Omental fat pad (tissue), 4 donors: ENCODE measurements around the gene EPHB2. TPM values are rescaled to one million over a fixed set of nuclear protein-coding genes. Genes with fewer than 3 reads are reported as not detected.

ENCODE experiments used
- ATAC-seq: fragments of 150-250 bp; one replicate; pipeline ENCODE4 v1.9.1; 2016; ENCODE audit warnings: mild to moderate bottlenecking, moderate library complexity; ENCODE audit not compliant: low FRiP score
- DNase-seq: peaks from one replicate; pipeline ENCODE4 v3.0.0-alpha.2; 2019; ENCODE audit warnings: low spot score
- total RNA-seq, 4 donors: library from RNA; depleted of rRNA; stranded (reverse); fragments of >200 nt; gene quantifications; one replicate each; pipeline ENCODE4 v1.1.0, GENCODE V29; 2016
- TF ChIP-seq, protein P1 (sequence below), 3 donors: fragments of 450-650 bp; IDR thresholded peaks; one replicate each; pipeline ENCODE4 v1.5.1; 2016 to 2017; ENCODE audit warnings: antibody characterized with exemption in 3 of 3, mild to moderate bottlenecking in 3 of 3, moderate library complexity in 2 of 3

The EPHB2 gene
- total RNA-seq, 4 donors from 2014 or later: 3.5 to 5.5 (median 4.7) TPM

- no peak for ATAC-seq
- TF ChIP-seq, protein P1, sequence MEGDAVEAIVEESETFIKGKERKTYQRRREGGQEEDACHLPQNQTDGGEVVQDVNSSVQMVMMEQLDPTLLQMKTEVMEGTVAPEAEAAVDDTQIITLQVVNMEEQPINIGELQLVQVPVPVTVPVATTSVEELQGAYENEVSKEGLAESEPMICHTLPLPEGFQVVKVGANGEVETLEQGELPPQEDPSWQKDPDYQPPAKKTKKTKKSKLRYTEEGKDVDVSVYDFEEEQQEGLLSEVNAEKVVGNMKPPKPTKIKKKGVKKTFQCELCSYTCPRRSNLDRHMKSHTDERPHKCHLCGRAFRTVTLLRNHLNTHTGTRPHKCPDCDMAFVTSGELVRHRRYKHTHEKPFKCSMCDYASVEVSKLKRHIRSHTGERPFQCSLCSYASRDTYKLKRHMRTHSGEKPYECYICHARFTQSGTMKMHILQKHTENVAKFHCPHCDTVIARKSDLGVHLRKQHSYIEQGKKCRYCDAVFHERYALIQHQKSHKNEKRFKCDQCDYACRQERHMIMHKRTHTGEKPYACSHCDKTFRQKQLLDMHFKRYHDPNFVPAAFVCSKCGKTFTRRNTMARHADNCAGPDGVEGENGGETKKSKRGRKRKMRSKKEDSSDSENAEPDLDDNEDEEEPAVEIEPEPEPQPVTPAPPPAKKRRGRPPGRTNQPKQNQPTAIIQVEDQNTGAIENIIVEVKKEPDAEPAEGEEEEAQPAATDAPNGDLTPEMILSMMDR (IDR thresholded peaks at IDR 0.05): no peak
- DNase-seq: no peak
Observed at GRCh38 chr1:22794647-22795365, 84.2 kb downstream of the EPHB2 start.

DNA sequence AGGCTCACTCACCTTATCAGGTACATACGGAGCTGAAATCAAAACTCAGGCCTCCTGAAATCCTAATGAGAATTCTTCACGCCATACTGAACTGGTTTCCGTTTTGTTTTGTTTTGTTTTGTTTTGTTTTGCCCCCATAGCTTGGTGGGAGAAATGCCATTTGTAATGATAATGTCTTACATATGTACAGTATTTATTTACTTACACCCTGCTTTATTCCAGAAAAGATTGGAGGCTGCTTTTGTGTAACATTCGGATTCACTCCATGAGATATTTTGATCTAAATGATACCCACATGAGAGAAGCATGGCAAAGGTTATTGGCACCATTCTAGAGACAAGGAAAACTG is 84.7 kb downstream of the EPHB2 start:
- no peak for ATAC-seq

DNA sequence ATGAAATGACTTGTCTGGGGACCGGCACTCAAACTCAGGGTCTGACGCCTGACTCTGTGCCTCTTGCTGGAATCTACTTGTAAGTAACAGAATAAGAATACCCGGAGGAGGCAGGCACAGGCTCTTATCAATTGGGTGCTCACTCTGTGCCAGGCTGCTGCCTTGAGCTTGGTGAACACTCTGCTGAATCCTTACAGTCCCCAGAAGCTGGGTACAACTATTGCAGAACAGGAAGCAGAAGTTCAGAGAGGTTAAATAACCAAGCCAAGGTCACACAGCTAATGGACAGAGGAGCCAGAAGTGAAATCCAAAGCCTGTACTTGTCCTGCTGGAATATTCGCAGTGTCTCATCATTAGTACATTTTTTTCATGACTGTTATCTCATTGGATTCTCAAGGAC is 86.0 kb downstream of the EPHB2 start:
- TF ChIP-seq, protein P1 (IDR thresholded peaks at IDR 0.05): no peak
- DNase-seq: no peak
- ATAC-seq: no peak

More for the DNA sequence above, 84.7 kb downstream of the EPHB2 start:
- no peak for DNase-seq
- TF ChIP-seq, protein P1 (IDR thresholded peaks at IDR 0.05): no peak

DNA sequence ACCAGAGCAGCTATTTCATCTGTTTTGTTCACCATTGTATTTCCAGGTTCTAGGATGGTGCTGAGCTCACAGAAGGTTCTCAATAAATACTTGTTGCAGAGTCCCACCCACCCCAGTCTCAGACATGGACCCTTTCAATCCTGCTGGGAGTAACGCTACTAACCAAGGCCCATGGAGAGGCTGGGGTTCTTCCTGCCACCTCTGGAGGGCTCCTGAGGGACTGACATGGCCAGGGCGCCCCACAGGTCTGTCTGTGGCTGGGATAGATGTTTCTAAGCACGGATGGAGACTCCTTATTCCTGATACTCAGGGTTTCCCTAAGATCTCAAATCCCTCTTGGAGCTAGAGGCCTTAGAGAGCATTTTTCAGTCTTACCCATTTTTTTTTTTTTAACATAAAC is 87.4 kb downstream of the EPHB2 start:
- DNase-seq (no peak), ATAC-seq (no peak)
- TF ChIP-seq, protein P1 (IDR thresholded peaks at IDR 0.05): no peak

GRCh38 chr1:22799971-22800370 is 89.3 kb downstream of the EPHB2 start:
- ATAC-seq: no peak
- no peak for DNase-seq
- TF ChIP-seq, protein P1 (IDR thresholded peaks at IDR 0.05): no peak

DNA sequence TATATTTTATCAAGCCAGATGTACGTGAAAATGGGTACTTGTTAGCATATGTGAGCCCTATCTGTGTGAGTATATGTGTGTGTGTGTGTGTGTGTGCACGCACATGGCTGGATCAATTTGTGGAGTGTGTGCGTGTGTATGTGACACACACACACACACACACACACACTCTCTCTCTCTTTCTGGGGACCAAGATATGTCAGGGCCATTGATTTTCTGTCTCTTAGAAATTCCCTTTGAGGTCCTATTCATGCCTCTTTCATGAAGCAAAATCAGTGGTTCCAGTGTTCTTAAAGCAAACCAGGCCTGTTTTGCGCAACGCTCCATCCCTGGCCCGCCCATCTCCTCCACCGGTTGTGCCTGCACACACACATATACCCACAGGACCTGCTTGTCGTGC is 90.0 kb downstream of the EPHB2 start:
- DNase-seq (no peak), ATAC-seq (no peak)
- TF ChIP-seq, protein P1 (IDR thresholded peaks at IDR 0.05): no peak

- ATAC-seq (no peak), DNase-seq (no peak)
- TF ChIP-seq, protein P1 (IDR thresholded peaks at IDR 0.05): no peak
Observed at GRCh38 chr1:22801347-22801746, 90.7 kb downstream of the EPHB2 start.
